ENCODE data around the gene ABCC3.

GRCh38 chr17:50684288-50684611 is 49.6 kb downstream of the ABCC3 start:
- TF ChIP-seq, protein P1, sequence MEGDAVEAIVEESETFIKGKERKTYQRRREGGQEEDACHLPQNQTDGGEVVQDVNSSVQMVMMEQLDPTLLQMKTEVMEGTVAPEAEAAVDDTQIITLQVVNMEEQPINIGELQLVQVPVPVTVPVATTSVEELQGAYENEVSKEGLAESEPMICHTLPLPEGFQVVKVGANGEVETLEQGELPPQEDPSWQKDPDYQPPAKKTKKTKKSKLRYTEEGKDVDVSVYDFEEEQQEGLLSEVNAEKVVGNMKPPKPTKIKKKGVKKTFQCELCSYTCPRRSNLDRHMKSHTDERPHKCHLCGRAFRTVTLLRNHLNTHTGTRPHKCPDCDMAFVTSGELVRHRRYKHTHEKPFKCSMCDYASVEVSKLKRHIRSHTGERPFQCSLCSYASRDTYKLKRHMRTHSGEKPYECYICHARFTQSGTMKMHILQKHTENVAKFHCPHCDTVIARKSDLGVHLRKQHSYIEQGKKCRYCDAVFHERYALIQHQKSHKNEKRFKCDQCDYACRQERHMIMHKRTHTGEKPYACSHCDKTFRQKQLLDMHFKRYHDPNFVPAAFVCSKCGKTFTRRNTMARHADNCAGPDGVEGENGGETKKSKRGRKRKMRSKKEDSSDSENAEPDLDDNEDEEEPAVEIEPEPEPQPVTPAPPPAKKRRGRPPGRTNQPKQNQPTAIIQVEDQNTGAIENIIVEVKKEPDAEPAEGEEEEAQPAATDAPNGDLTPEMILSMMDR (IDR thresholded peaks at IDR 0.05; ENCODE audit: low read depth, low read length, poor library complexity, severe bottlenecking), result no peak
- no peak for TF ChIP-seq EZH2phosphoT487 (IDR thresholded peaks at IDR 0.05; ENCODE audit: borderline replicate concordance, low read length)

Measured in DOHH2 (cell line).